NOMO-1 (cell line): ENCODE data around the gene GCNT4.
A peak's percentile ranks its signal among the peaks of the same experiment; 100 is the strongest.
"Not testable (repeated sequence)": the region's sequence is repeated elsewhere in the genome, so short reads cannot be mapped to it uniquely, and the experiment has no call there.

Experiments
- DNase-seq, 2 experiments: peaks; one replicate each; lab custom pipeline; 2025; ENCODE audit not compliant: unreplicated experiment in 2 of 2; lab: John Stamatoyannopoulos, UW

Gene GCNT4

GRCh38 chr5:75052192-75053053 is at the start of gene GCNT4:
Gene GCNT4 (minus strand): TSS chr5:75052558. CDS start chr5:75030037, 22,521 bp downstream.
- no peak for DNase-seq

DNA sequence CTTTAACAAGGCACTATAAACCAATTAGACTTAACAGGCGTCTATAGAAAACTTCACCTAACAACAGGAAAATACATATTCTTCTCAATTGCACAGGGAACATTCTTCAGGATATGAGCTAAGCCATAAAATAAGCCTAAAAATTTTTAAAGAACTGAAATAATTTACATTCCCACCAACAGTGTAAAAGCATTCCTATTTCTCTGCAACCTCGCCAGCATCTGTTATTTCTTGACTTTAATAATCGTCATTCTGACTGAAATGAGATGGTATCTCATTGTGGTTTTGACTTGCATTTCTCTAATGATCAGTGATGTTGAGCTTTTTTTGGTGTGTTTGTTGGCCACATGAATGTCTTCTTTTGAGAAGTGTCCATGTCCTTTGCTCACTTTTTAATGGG is 43.6 kb upstream of the GCNT4 start:
- not testable (repeated sequence) for DNase-seq

GRCh38 chr5:75091597-75091996 is 39.2 kb upstream of the GCNT4 start:
- DNase-seq, result no peak

- DNase-seq, result no peak
Observed at GRCh38 chr5:75089662-75090061, 37.3 kb upstream of the GCNT4 start.

DNA sequence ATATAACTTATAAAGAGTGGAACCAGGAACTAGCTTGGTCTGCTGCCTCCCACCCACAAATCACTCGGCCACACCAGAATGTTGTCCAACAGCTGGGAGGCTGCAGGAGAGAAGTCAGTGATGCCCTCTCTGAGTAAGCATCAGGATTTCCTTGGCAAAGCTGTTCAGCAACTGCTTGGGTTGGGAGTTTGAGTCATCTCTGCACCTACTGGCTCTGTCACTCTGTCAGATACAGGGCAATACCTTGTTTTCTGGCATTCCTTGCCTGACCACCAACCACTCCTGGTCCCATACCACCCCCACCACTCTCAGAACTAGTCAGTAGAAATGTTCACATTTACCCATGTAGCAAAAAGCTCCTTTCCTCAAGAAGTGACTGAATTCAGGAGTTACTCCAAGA is 36.8 kb upstream of the GCNT4 start:
- no peak for DNase-seq

GRCh38 chr5:75088648-75089047 is 36.3 kb upstream of the GCNT4 start:
- no peak for DNase-seq

GRCh38 chr5:75081510-75081909 is 29.2 kb upstream of the GCNT4 start:
- DNase-seq, result no peak

GRCh38 chr5:75079346-75079745 is 27.0 kb upstream of the GCNT4 start:
- not testable (repeated sequence) for DNase-seq

- no peak for DNase-seq
Observed at GRCh38 chr5:75078027-75078426, 25.7 kb upstream of the GCNT4 start.

- DNase-seq, result no peak
Observed at GRCh38 chr5:75072061-75072460, 19.7 kb upstream of the GCNT4 start.

DNA sequence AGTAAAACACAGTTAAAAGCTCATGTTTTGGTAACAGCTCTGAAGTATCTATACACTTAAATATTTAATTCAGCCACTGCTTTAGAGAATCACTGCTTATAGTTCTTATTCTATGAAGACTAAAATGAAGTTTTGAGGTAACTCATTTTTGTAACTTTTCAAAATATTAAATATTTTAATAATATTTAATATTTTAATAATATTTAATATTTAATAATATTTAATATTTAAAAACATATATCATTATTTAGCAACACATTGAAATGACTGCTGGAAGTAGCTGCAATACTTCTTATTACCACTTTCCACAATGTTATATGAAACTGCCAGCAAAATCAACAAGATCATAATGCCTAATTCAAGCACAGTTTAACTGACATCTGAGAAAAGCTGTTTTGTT is 18.7 kb upstream of the GCNT4 start:
- DNase-seq, result no peak

GRCh38 chr5:75067434-75067833 is 15.1 kb upstream of the GCNT4 start:
- no peak for DNase-seq

DNA sequence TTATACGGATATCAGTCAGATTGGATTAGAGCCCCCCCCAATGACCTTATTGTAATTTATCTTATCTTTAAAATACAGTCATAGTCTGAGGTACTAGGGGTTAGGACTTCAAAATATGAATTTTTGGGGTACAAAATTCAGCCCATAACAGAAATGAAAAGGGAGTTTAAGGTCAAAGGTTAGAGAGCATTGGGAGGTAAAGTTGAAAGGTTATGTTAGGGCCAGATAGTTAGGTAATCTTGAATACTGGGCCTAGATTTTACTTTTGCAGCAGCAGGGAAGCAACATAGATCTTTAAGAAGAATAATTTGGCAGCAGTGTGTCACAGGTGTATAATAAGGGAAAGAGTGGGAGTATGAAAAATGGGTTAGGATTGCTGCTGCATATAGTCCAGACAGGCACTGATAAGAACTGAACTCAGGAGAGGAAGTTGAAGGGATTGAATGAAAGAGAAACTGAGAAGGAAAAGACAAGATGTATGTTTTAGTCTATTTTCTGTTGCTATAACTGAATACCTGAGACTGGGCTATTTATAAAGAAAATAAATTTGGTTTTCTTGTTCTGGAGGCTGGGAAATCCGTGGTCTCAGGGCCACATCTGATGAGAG is 10.7 kb upstream of the GCNT4 start:
- DNase-seq, result no peak

GRCh38 chr5:75059912-75060545 is 7.7 kb upstream of the GCNT4 start:
- peak; percentile 36 to 42 for DNase-seq

- DNase-seq, result no peak
Observed at GRCh38 chr5:75058986-75059535, 6.7 kb upstream of the GCNT4 start.

DNA sequence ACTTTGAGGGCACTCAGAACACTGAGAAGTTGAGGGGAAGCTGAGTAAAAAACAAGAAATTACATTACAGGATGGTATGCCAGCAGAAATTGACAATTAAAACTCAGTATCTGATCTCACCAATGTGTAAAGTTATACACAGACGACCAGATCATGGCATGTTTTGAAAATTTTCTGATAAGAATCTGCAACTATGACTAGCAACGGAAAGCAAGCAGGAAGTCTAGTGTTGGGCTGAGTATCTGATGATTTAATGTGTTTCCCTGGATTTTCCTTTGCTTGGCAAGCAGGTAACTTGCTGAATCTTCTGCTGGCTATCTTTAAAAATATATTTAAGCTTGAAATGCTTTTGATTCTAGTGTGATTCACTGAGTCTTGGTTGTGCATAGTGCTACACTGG is 5.2 kb upstream of the GCNT4 start:
- no peak for DNase-seq

GRCh38 chr5:75055727-75056144 is 3.4 kb upstream of the GCNT4 start:
- no peak for DNase-seq

- no peak for DNase-seq
Observed at GRCh38 chr5:75054134-75054930, 2.0 kb upstream of the GCNT4 start.

DNA sequence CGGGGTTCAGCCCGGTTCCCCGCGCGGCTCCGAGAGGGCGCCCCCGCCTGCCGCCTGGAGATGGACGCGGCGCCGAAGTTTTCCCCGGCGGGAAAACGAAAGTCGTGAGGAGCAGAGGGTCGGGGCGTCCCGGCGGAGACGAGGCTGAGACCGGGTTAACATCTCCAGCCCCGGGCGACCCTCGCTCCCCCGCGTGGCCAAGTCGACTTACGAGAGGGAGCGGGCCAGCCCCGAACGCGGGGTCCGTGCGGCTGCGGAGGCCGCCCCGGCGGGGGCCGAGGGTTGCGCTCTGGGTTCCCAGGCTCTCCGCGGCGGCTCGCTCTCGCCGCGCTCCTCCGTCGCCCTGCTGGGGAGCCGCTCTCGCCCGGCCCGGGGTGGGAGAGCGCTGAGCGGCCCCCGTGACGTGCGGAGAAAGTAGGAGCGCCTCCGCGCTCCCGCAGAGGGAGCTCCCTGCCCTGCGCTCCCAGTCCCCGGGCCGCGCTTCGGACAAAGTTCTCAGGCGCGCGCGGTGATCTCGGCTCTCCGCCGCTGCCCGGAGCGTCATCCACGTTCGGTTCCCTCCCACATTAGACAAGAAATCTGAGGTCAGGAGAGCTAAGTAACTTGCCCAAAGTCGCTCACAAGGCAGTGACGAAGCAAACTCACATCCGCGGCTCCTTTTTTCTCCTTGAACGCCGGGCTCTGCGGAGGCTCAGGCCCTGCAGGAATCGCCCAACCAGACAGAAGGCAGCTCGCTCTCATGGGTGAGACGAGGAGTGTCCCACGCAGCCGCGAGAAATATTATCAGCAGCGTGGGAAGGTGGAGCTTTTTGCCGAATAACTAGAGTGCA is 1.2 kb upstream of the GCNT4 start:
- peak; percentile 34 to 51 for DNase-seq

DNA sequence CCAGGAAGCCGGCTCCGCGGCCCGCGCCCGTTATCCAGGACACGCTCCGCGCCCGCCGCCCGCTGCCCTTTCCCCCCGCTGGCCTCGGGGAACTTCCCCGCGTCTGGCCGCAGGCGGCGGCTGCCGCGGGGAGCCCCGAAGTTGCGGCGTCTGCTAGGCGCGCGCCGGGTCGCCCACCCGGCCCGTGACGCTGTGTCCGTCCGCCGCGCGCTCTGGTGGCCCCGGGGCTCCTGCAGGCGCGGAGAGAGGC is 621 bp upstream of the GCNT4 start:
- DNase-seq, result no peak
